ENCODE results near the gene IGF2BP2.

GRCh38 chr3:185778094-185778493 lies 46.7 kb downstream of the IGF2BP2 start:
- TF ChIP-seq CTCF (IDR thresholded peaks at IDR 0.05; ENCODE audit: low read depth, low read length) (no peak), EZH2phosphoT487 (IDR thresholded peaks at IDR 0.05; ENCODE audit: low read depth) (no peak)

Data from OCI-LY3 (cell line).